Upper lobe of right lung (tissue), 1 donor: Measurements from ENCODE around the gene TNFRSF11A. TPM values are rescaled to one million over a fixed set of nuclear protein-coding genes. Genes with fewer than 3 reads are reported as not detected.

Experiments used
- ATAC-seq: fragments of 200-7000 bp; cut with Tn5 transposase; one replicate; pipeline ENCODE4 v1.9.1; 2020; ENCODE audit warnings: mild to moderate bottlenecking, moderate library complexity
- DNase-seq: peaks from one replicate; pipeline ENCODE4 v3.0.0-alpha.2; 2020
- H3K27ac ChIP-seq: fragments of 200-600 bp; one replicate; pipeline ENCODE4 v1.8.0; 2022
- H3K27me3 ChIP-seq: fragments of 200-600 bp; one replicate; pipeline ENCODE4 v1.8.0; 2022; ENCODE audit warnings: mild to moderate bottlenecking
- H3K36me3 ChIP-seq: fragments of 200-600 bp; one replicate; pipeline ENCODE4 v1.8.0; 2022
- H3K4me1 ChIP-seq: fragments of 200-600 bp; one replicate; pipeline ENCODE4 v1.8.0; 2022
- H3K4me3 ChIP-seq: fragments of 200-600 bp; one replicate; pipeline ENCODE4 v1.8.0; 2022; ENCODE audit warnings: mild to moderate bottlenecking
- H3K9me3 ChIP-seq: fragments of 200-600 bp; one replicate; pipeline ENCODE4 v1.8.0; 2022
- intact Hi-C: fragments of 100-400 bp; cut with DNase I; formaldehyde crosslinking; loops from one replicate; pipeline ENCODE4 v1.11.0; 2022
- total RNA-seq: library from RNA; stranded (reverse); fragmentation: NEBNext Ultra II Directional; extraction: Animal tissue kit (Norgen Biotek cat#: 25700); gene quantifications from one replicate; pipeline ENCODE4 v1.2.1, GENCODE V29; 2021
- TF ChIP-seq, protein P1 (sequence below): fragments of 200-600 bp; IDR thresholded peaks from one replicate; pipeline ENCODE4 v1.8.0; 2022; ENCODE audit warnings: antibody characterized with exemption
- donor health status: DM: no; HTN: yes; CAD: no; lungs with severe emphysema.

TNFRSF11A gene
- total RNA-seq, 1 donor from 2014 or later, result 2.5 TPM

DNA sequence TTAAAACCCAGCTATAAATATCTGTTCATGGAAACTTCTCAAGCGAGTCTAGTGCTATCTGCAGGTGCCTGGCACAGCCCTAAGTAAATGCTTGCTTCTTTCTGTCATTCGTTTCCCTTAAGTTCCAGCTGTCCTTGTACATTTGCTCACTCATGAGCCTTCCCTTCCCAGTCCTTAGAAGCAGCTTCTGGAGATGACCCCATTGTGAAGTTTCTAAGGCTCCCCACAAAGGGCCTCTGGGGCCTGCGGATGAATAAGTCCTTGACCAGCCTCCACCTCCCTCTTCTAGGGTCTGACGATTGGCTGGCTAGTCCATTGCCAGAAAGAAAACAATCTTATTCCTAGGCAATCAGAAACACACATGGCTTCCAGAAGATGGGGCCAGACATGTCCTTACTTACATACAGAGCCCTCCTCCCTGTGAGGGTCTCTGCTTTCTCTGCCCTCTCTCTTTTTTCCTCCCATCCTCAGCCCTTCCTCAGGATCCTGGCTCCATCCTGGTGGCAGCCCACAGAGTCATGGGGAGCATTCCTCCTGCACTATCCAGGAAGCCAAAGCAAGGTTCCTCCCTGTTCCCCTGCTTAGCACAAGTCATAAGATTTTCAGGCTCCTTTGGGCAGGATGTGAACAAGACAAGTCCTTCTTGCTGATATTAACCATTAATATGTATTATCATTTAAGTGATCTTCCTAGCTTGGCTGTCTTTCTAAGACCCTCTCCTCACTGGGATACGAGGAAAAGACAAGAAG lies 87.3 kb downstream of the TNFRSF11A start:
- Histone ChIP-seq H3K27me3 (peaks cover 5% of the 10 kb centered on the region), H3K4me1 (no peaks in the 10 kb centered on the region), H3K27ac (no peak overlapping the region), H3K4me3 (no peak overlapping the region), H3K36me3 (no peaks in the 10 kb centered on the region), H3K9me3 (no peaks in the 10 kb centered on the region)
- DNase-seq, result no peak
- TF ChIP-seq, protein P1, sequence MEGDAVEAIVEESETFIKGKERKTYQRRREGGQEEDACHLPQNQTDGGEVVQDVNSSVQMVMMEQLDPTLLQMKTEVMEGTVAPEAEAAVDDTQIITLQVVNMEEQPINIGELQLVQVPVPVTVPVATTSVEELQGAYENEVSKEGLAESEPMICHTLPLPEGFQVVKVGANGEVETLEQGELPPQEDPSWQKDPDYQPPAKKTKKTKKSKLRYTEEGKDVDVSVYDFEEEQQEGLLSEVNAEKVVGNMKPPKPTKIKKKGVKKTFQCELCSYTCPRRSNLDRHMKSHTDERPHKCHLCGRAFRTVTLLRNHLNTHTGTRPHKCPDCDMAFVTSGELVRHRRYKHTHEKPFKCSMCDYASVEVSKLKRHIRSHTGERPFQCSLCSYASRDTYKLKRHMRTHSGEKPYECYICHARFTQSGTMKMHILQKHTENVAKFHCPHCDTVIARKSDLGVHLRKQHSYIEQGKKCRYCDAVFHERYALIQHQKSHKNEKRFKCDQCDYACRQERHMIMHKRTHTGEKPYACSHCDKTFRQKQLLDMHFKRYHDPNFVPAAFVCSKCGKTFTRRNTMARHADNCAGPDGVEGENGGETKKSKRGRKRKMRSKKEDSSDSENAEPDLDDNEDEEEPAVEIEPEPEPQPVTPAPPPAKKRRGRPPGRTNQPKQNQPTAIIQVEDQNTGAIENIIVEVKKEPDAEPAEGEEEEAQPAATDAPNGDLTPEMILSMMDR, result no peak
- intact Hi-C loops, result no loop called here
- no peak for ATAC-seq

DNA sequence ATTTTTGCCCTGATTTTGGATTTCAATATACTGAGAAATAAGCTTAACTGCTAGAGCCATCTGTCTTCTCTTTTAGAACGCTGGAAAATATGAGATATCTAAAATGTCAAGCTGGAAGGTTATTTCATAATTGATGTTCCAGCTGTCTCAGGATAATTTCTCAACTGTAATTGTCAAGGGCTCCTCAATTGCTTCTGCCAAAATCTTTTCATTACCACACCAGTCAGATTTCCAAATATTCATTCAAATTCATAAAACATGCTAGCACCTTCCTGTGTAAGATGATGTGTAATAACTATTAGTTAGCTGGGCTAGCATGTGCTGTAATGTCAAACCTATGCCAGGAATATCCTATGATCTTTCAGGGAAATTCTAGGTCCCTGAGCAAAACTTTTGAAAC lies 88.1 kb downstream of the TNFRSF11A start:
- intact Hi-C loops, result no loop called here
- H3K4me3 ChIP-seq, result no peak overlapping the region
- no peaks in the 10 kb centered on the region for H3K36me3 ChIP-seq
- no peak overlapping the region for H3K27ac ChIP-seq
- H3K9me3 ChIP-seq, result no peaks in the 10 kb centered on the region
- DNase-seq (no peak), ATAC-seq (no peak)
- TF ChIP-seq, protein P1, result no peak
- peaks cover 5% of the 10 kb centered on the region for H3K27me3 ChIP-seq
- no peaks in the 10 kb centered on the region for H3K4me1 ChIP-seq

DNA sequence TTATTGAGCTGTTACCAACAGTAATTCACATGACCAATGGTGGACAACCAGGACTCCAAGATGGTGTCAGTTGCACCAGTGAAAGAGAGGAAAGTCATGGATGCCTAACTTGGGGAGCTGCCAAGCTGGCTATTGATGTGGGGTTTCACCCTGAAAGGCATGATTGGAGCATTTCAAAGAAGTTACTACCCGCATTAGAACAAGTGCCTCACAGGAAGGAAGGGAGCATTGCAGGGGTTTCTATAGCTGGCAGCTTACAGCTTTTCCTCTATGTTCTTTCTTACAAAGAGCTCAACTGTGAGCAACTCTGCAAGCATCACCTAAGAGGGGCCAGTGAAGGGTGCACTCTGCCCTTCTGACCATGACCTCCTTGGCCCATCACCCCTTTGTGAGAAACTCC lies 93.1 kb downstream of the TNFRSF11A start:
- DNase-seq (no peak), ATAC-seq (no peak)
- intact Hi-C loops, result no loop called here
- peaks cover 5% of the 10 kb centered on the region for H3K27me3 ChIP-seq
- H3K4me3 ChIP-seq, result no peak overlapping the region
- H3K4me1 ChIP-seq, result peaks cover 2% of the 10 kb centered on the region
- TF ChIP-seq, protein P1, result no peak
- H3K27ac ChIP-seq, result no peak overlapping the region
- no peaks in the 10 kb centered on the region for H3K9me3 ChIP-seq
- no peaks in the 10 kb centered on the region for H3K36me3 ChIP-seq

DNA sequence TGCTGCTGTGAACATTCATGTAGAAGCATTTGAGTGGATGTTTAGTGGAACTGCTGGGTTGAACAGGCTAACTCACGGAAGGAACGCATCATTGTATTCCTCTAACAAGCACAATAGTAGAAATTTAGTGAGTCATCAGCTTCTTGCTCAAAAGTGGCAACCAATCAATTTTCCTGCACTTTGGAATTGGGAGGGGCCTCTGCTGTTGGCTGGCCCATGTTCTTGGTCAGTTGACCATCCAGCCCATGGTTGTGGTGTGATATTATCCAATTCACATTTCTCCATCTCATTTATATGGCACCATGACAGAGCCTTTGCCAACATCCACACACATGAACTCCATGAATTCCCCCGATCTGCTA lies 95.0 kb downstream of the TNFRSF11A start:
- H3K9me3 ChIP-seq, result no peaks in the 10 kb centered on the region
- intact Hi-C loops, result no loop called here

DNA sequence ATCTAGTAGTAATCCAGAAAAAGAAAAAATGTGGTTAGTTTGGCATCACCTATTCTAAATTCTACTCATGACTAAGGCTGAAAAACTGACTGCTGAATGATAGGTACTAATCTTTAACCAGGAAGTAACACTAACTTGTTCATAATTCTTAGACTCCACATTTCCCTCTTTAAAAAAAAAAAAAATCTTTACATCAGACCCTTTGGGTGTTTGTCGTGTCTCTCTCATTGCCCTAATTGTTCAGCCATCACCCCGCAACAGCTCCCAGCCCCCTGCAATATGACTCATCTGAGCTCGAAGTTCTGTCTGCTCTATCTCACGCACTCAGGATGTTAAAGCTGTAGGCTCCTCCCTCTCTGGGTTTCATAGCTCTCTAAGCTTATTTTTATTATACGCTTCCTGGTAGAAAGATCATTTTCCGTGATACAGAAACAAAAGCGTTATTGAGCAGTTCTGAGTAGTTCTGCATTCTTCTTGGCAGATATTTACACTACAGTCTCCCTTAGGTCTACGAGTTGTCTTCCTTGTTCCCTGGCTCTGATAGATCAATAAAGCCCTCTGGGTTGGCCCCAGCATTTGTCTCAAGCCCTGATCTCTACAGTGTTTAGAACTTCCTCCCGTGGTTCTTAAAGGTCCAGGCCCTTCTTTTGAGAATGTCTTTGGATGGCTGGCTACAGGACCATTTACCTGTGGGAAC lies 95.6 kb downstream of the TNFRSF11A start:
- peaks cover 8% of the 10 kb centered on the region for H3K4me1 ChIP-seq
- DNase-seq (no peak), ATAC-seq (peak; percentile 71)
- H3K9me3 ChIP-seq, result no peaks in the 10 kb centered on the region
- intact Hi-C loops, result no loop called here
- peak overlapping the region; percentile 28 for H3K4me3 ChIP-seq
- H3K27ac ChIP-seq, result no peak overlapping the region
- TF ChIP-seq, protein P1, result no peak
- no peaks in the 10 kb centered on the region for H3K27me3 ChIP-seq
- no peaks in the 10 kb centered on the region for H3K36me3 ChIP-seq

More for the DNA sequence above, 95.0 kb downstream of the TNFRSF11A start:
- ATAC-seq, result no peak
- no peak overlapping the region for H3K4me3 ChIP-seq
- no peaks in the 10 kb centered on the region for H3K36me3 ChIP-seq
- H3K27me3 ChIP-seq, result no peaks in the 10 kb centered on the region
- H3K27ac ChIP-seq, result no peak overlapping the region
- peaks cover 4% of the 10 kb centered on the region for H3K4me1 ChIP-seq
- no peak for DNase-seq
- TF ChIP-seq, protein P1, result no peak
